Gastroesophageal sphincter (tissue), 4 donors: ENCODE results near the gene SUN2. TPM values are rescaled to one million over a fixed set of nuclear protein-coding genes. Genes with fewer than 3 reads are reported as not detected.
A peak's percentile ranks its signal among the peaks of the same experiment; 100 is the strongest.

Experiments
- ATAC-seq: fragments of 150-250 bp; one replicate; pipeline ENCODE4 v1.9.1; 2016; ENCODE audit warnings: mild to moderate bottlenecking, moderate library complexity
- H3K27ac ChIP-seq, 4 donors: fragments of 200-600 bp; sonication (generic) in 3 of 4; 1 replicate in 3 of 4; 2 replicates in 1 of 4; pipeline ENCODE4 v1.5.1; 2016 to 2019
- H3K27me3 ChIP-seq: fragments of 200-600 bp; sonication (generic); one replicate; pipeline ENCODE4 v1.5.1; 2019
- H3K36me3 ChIP-seq, 2 donors: fragments of 200-600 bp; sonication (generic); one replicate each; pipeline ENCODE4 v1.5.1; 2019; ENCODE audit warnings: control low read depth in 1 of 2
- H3K4me1 ChIP-seq, 3 donors: fragments of 200-600 bp; sonication (generic); 1 replicate in 2 of 3; 2 replicates in 1 of 3; pipeline ENCODE4 v1.5.1; 2016 to 2019; ENCODE audit warnings: control low read depth in 2 of 3
- H3K4me3 ChIP-seq, 2 donors: fragments of 200-600 bp; sonication (generic); one replicate each; pipeline ENCODE4 v1.5.1; 2019; ENCODE audit warnings: mild to moderate bottlenecking in 1 of 2, moderate library complexity in 1 of 2
- H3K9me3 ChIP-seq, 3 donors: fragments of 200-600 bp; sonication (generic); one replicate each; pipeline ENCODE4 v1.5.1; 2017 to 2019; ENCODE audit warnings: control low read depth in 2 of 3
- EP300 ChIP-seq: sonication (generic); formaldehyde crosslinking; IDR thresholded peaks from one replicate; pipeline ENCODE4 v1.6.1; 2017; ENCODE audit warnings: antibody characterized with exemption, mild to moderate bottlenecking
- POLR2A ChIP-seq, 2 donors: fragments of 450-650 bp; IDR thresholded peaks; one replicate each; pipeline ENCODE4 v1.6.1; 2017; ENCODE audit warnings: antibody characterized with exemption in 2 of 2, mild to moderate bottlenecking in 2 of 2, moderate library complexity in 1 of 2
- POLR2AphosphoS5 ChIP-seq: sonication (generic); formaldehyde crosslinking; IDR thresholded peaks from one replicate; pipeline ENCODE4 v1.6.1; 2017; ENCODE audit warnings: antibody characterized with exemption
- WGBS, 2 donors: methylation state at CpG; one replicate each; pipeline ENCODE4 v1.1.5; 2018; ENCODE audit warnings: low coverage in 1 of 2; 5-methylcytosine and 5-hydroxymethylcytosine counted together
- total RNA-seq, 4 donors: library from RNA; depleted of rRNA; stranded (reverse); fragments of >200 nt; gene quantifications; one replicate each; pipeline ENCODE4 v1.1.0, GENCODE V29; 2016
- TF ChIP-seq, protein P1 (sequence below), 4 experiments: fragments of 200-600 bp in 2 of 4; fragments of 450-650 bp in 2 of 4; sonication (generic) in 1 of 4; IDR thresholded peaks; one replicate each; pipeline ENCODE4 v1.5.1; 2017 to 2019; ENCODE audit warnings: antibody characterized with exemption in 4 of 4, mild to moderate bottlenecking in 2 of 4, moderate library complexity in 2 of 4

Gene SUN2
- total RNA-seq, 4 donors from 2014 or later: 339 to 594 (median 409) TPM

DNA sequence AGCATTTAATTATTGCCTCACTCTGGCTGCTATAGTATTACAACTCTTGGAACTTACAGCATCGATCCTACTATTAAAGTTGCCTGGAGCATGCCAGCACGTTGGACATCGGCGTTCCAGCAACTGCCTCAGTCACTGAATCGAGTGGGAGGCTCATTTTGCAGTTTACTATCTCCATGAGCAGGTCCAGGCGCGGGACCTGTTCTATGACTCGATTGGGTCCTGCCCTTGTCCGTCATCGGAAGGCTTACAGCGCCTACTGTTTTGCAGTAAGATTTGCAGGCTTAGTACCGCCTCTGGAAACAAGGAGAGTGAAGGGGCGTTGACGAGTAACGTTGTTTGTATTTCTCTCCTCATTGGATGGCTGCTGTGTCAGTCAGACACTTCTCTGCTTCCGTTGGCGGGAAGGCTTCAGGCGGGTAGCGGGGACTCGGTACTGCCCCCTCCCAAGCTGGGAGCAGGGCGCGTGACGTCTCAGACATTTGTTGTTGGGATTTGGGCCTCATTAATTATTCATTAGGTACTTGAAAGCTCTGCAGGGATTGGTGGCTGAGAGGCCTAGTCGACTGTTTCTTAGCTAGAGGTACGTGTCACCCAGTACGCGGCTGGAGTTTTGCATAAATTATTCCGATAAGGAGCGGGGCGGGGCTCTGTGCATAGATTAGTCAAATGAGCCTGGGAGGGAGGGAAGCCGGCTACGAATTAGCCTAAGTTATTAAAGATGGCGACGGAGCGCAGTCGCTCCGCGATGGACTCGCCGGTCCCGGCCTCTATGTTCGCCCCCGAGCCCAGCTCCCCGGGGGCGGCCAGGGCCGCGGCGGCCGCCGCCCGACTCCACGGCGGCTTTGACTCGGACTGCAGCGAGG, 50.3 kb downstream of the SUN2 start, which contains the start of gene GTPBP1:
Gene GTPBP1, plus strand, starts transcription at position 710 of the 866 bp plus-strand sequence. Its CDS starts 12 bp downstream, at position 722.
- 0% methylated on average over 5 to 18 of the region's 55 CpGs for whole genome bisulfite sequencing, 2 donors
- Histone ChIP-seq H3K9me3 (no peaks in the 10 kb centered on the region), H3K4me3 (peak within 1 kb of the TSS; percentile 85 to 88), H3K27ac (peak within 1 kb of the TSS; percentile 87 to 100 (median 99)), H3K4me1 (peaks cover 6 to 53% (median 14%) of the 10 kb centered on the region in 3 donors), H3K27me3 (no peaks in the 10 kb centered on the region), H3K36me3 (peaks cover 0 to 15% of the 10 kb centered on the region in 2 donors)
- peak; percentile 91 for ATAC-seq
- TF ChIP-seq POLR2AphosphoS5: peak; percentile 73
- TF ChIP-seq, protein P1, sequence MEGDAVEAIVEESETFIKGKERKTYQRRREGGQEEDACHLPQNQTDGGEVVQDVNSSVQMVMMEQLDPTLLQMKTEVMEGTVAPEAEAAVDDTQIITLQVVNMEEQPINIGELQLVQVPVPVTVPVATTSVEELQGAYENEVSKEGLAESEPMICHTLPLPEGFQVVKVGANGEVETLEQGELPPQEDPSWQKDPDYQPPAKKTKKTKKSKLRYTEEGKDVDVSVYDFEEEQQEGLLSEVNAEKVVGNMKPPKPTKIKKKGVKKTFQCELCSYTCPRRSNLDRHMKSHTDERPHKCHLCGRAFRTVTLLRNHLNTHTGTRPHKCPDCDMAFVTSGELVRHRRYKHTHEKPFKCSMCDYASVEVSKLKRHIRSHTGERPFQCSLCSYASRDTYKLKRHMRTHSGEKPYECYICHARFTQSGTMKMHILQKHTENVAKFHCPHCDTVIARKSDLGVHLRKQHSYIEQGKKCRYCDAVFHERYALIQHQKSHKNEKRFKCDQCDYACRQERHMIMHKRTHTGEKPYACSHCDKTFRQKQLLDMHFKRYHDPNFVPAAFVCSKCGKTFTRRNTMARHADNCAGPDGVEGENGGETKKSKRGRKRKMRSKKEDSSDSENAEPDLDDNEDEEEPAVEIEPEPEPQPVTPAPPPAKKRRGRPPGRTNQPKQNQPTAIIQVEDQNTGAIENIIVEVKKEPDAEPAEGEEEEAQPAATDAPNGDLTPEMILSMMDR (IDR thresholded peaks at IDR 0.05): peak in 1 of 4 experiments; percentile 41
- TF ChIP-seq POLR2A (IDR thresholded peaks at IDR 0.05): peak; percentile 83 to 90
- TF ChIP-seq EP300: no peak

GRCh38 chr22:38704654-38705234, 51.1 kb downstream of the SUN2 start:
- peak overlapping the region; percentile 75 to 100 (median 86) for H3K27ac ChIP-seq
- H3K27me3 ChIP-seq: no peaks in the 10 kb centered on the region

GRCh38 chr22:38700789-38701628, 54.8 kb downstream of the SUN2 start, which contains the start of gene JOSD1:
TSS of gene JOSD1 (minus strand) at chr22:38700943. CDS start at chr22:38699987, 956 bp downstream.
- H3K4me1 ChIP-seq: peaks cover 0 to 59% (median 30%) of the 10 kb centered on the region in 3 donors

More at GRCh38 chr22:38704654-38705234, 51.1 kb downstream of the SUN2 start:
- TF ChIP-seq POLR2A (IDR thresholded peaks at IDR 0.05) (no peak), EP300 (no peak), POLR2AphosphoS5 (no peak)
- TF ChIP-seq, protein P1 (IDR thresholded peaks at IDR 0.05): no peak
- H3K9me3 ChIP-seq: no peaks in the 10 kb centered on the region
- ATAC-seq: no peak
- H3K4me1 ChIP-seq: peaks cover 6 to 54% (median 14%) of the 10 kb centered on the region in 3 donors
- H3K36me3 ChIP-seq: peaks cover 0 to 7% of the 10 kb centered on the region in 2 donors
- 8 to 16% methylated on average over 10 of the region's 10 CpGs for WGBS, 2 donors
- peak overlapping the region; percentile 17 to 40 for H3K4me3 ChIP-seq

DNA sequence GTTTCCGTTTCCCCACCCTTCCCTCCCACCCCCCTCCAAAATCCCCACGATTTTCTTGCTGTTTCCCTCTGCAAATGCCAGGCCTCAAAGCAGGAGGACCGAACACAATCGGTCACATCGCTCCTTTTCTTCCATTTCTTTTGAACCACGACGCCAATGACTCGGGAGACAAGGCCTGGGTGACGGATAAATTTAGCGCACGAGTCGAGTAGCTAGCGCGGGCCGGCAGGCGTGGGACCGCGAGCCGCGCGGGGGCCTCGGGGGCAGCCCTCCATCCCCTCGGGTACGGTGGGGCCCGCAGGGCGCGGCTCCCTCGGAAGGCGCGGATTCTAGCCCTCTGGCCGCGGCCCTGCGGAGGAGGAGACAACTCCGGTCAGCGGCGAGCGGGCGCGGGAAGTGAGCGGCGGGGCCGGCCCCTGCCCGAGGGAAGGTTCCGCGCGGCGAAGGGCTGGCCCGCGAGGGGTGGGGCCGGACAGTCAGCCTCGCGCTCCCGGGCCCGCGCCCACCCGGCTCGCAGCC, 55.5 kb downstream of the SUN2 start:
- 0% methylated on average over 5 to 7 of the region's 57 CpGs for WGBS, 2 donors
- Histone ChIP-seq H3K9me3 (no peaks in the 10 kb centered on the region), H3K4me1 (peaks cover 0 to 66% (median 34%) of the 10 kb centered on the region in 3 donors), H3K27ac (peak overlapping the region; percentile 81 to 99 (median 94)), H3K27me3 (no peaks in the 10 kb centered on the region), H3K4me3 (peak overlapping the region; percentile 46 to 89), H3K36me3 (no peaks in the 10 kb centered on the region)
- ATAC-seq: peak; percentile 53
- TF ChIP-seq, protein P1 (IDR thresholded peaks at IDR 0.05): no peak
- TF ChIP-seq POLR2A (IDR thresholded peaks at IDR 0.05) (no peak), POLR2AphosphoS5 (peak; percentile 51), EP300 (no peak)

More at GRCh38 chr22:38700789-38701628, 54.8 kb downstream of the SUN2 start, which contains the start of gene JOSD1:
- WGBS, 2 donors: 3 to 5% methylated on average over 4 to 11 of the region's 94 CpGs
- no peaks in the 10 kb centered on the region for H3K27me3 ChIP-seq
- ATAC-seq: peak; percentile 70
- H3K27ac ChIP-seq: peak within 1 kb of the TSS; percentile 81 to 99 (median 94)
- peak; percentile 82 for TF ChIP-seq EP300
- TF ChIP-seq, protein P1 (IDR thresholded peaks at IDR 0.05): peak in 2 of 4 experiments; percentile 39 to 40
- TF ChIP-seq POLR2AphosphoS5: peak; percentile 93
- TF ChIP-seq POLR2A (IDR thresholded peaks at IDR 0.05): peak; percentile 92 to 97
- H3K9me3 ChIP-seq: no peaks in the 10 kb centered on the region
- H3K4me3 ChIP-seq: peak within 1 kb of the TSS; percentile 46 to 89
- H3K36me3 ChIP-seq: no peaks in the 10 kb centered on the region
